ENCODE data around the gene GLB1L2. TPM values are rescaled to one million over a fixed set of nuclear protein-coding genes. Genes with fewer than 3 reads are reported as not detected.

Gene GLB1L2
- total and polyA plus RNA-seq, 10 donors: 0.29 to 1.5 (median 0.51) TPM; not detected in 1

DNA sequence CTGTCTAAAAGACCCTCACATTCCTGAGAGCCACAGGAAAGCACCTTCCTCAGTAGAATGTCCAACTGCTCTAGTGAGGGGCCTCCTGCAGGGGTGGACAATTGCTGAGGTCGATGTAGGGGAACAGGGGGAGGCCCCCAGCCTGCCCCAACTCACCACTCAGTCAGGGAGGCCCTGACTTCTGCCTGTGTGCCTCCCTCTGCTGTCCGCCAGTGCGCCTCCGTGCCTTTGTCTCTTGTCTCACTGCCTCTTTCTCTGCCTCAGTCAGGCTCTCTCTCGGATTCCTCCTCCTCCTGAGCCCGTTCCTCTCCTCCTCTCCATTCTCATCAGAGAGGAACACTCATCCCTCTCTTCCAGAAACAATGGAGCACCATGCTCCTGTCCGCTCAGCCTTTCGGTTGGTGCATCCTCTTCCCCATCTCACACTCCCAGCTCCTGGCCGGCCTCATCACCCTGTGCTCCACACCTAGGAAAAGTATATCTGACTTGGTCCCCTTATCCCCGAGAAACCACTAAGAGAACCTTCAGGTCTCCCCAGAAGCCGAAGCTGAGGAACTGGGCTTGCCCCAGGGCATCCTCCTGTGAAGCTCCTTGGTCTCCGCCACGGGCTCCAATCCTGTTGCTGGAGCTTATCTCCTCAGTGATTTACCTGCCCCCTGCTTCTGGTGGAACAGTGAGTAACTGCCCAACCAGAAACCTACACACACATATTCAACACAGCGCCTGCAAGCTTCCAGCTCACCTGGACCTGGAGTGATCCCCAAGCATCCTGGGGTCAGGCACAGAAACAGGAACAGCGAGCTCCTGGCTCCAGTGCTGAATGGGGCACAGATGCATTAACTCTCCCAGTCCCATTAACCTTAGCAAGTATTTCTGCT, 78.0 kb downstream of the GLB1L2 start:
- WGBS, 5 donors: 75 to 80% (median 78%) methylated on average over 15 of the region's 15 CpGs
- Histone ChIP-seq H3K4me3 (no peak overlapping the region), H3K27me3 (replicated peaks in 1 of 7) (peaks cover 0 to 92% (median 49%) of the 10 kb centered on the region in 7 donors), H3K4me1 (peaks cover 5 to 29% (median 23%) of the 10 kb centered on the region in 6 donors), H3K9me3 (no peaks in the 10 kb centered on the region), H3K27ac (no peak overlapping the region), H3K36me3 (no peaks in the 10 kb centered on the region)
- TF ChIP-seq POLR2A (IDR thresholded peaks at IDR 0.05): no peak
- TF ChIP-seq POLR2AphosphoS5 (IDR thresholded peaks at IDR 0.05): no peak
- TF ChIP-seq, protein P1, sequence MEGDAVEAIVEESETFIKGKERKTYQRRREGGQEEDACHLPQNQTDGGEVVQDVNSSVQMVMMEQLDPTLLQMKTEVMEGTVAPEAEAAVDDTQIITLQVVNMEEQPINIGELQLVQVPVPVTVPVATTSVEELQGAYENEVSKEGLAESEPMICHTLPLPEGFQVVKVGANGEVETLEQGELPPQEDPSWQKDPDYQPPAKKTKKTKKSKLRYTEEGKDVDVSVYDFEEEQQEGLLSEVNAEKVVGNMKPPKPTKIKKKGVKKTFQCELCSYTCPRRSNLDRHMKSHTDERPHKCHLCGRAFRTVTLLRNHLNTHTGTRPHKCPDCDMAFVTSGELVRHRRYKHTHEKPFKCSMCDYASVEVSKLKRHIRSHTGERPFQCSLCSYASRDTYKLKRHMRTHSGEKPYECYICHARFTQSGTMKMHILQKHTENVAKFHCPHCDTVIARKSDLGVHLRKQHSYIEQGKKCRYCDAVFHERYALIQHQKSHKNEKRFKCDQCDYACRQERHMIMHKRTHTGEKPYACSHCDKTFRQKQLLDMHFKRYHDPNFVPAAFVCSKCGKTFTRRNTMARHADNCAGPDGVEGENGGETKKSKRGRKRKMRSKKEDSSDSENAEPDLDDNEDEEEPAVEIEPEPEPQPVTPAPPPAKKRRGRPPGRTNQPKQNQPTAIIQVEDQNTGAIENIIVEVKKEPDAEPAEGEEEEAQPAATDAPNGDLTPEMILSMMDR (IDR thresholded peaks at IDR 0.05 in 8 of 11, conservative IDR thresholded peaks at IDR 0.05 in 3 of 11): no peak
- intact Hi-C loops (cut with DNase I; ENCODE audit: low total_unique reads): no loop called here
- DNase-seq: peak; percentile 64

DNA sequence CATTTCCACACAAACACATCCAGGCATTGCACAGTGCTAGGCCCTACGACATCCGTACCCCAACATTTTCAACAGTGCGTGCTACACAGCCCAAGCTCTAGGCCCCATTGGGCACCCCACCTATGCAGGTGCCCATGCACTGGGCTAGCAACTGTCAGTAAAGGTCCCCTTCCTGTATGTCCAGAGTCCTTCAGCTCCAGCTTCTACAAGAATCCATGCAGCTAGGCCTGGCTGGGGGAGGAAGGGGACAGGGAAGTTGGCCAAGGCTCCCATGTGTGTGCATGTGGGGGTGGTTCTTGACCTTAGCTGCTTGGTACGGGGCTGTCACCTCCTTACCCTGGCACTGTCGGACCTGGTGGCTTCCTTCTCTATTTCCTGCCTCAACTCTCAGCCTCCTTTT, 79.0 kb downstream of the GLB1L2 start:
- no peaks in the 10 kb centered on the region for H3K36me3 ChIP-seq
- TF ChIP-seq POLR2AphosphoS5 (IDR thresholded peaks at IDR 0.05): no peak
- no peak for TF ChIP-seq POLR2A (IDR thresholded peaks at IDR 0.05)
- TF ChIP-seq, protein P1 (IDR thresholded peaks at IDR 0.05 in 8 of 11, conservative IDR thresholded peaks at IDR 0.05 in 3 of 11): no peak
- H3K27ac ChIP-seq: no peak overlapping the region
- WGBS, 5 donors: 49 to 61% (median 58%) methylated on average over 5 of the region's 5 CpGs
- no peaks in the 10 kb centered on the region for H3K9me3 ChIP-seq
- peaks cover 0 to 92% (median 46%) of the 10 kb centered on the region in 7 donors for H3K27me3 ChIP-seq (replicated peaks in 1 of 7)
- peaks cover 5 to 36% (median 24%) of the 10 kb centered on the region in 6 donors for H3K4me1 ChIP-seq
- peak overlapping the region in 5 of 8 donors; percentile 22 to 72 (median 45) for H3K4me3 ChIP-seq
- intact Hi-C loops (cut with DNase I; ENCODE audit: low total_unique reads): no loop called here
- DNase-seq: no peak

DNA sequence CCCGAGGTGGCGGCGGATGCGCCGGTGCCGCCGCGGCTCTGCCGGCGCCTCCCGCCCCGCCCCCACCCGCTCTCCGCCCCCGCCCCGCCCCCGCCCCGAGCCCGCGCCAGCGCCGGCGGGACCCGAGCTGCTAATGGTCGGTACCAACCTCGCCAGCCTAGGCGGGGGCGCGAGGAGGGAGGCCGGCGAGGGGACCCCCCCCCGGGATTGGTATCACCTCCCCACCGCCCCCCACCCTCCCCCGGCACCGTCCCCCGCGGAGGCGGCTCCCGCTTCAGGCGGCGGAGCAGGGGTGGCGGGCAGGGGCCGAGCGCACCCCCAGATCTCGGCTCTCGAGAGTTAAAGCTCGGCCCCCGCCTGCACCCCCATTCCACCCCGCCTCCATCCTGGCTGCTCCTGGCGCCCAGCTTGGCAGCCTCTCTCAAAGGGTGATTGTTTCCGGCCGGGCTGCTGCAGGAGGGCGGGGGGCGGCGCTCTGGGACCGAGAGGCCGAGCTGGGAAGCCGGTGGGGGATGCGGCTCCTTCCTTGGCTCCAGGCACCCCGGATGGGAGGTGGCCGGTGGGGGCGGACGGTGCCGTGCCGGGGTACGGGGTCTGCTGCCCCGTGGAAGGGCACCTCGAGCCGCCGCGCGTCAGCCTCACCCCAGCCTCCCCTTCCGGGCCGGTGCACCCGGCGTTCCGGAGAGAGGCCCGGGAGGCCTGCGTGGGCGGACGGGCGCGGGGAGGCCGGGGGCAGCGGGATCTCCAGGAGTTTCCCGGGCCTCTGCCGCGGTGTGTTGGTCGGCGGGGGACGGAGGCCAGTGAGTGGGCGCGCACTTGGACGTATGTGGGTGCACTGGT, 80.6 kb downstream of the GLB1L2 start, which contains the start of gene B3GAT1:
Gene B3GAT1 (minus strand): TSS at position 40 of the 840 bp plus-strand sequence. CDS start 24,583 bp downstream, outside the sequence.
- Histone ChIP-seq H3K27ac (peak within 1 kb of the TSS in 2 of 8 donors; percentile 35 to 36), H3K4me3 (peak within 1 kb of the TSS; percentile 18 to 72 (median 44)), H3K9me3 (no peaks in the 10 kb centered on the region), H3K4me1 (peaks cover 5 to 37% (median 24%) of the 10 kb centered on the region in 6 donors), H3K27me3 (replicated peaks in 1 of 7) (peaks cover 0 to 92% (median 42%) of the 10 kb centered on the region in 7 donors), H3K36me3 (no peaks in the 10 kb centered on the region)
- TF ChIP-seq POLR2AphosphoS5 (IDR thresholded peaks at IDR 0.05) (no peak), POLR2A (IDR thresholded peaks at IDR 0.05) (no peak)
- TF ChIP-seq, protein P1 (IDR thresholded peaks at IDR 0.05 in 8 of 11, conservative IDR thresholded peaks at IDR 0.05 in 3 of 11): no peak
- DNase-seq: no peak
- WGBS, 5 donors: 2 to 3% (median 2%) methylated on average over 17 to 88 of the region's 94 CpGs
- intact Hi-C loops (cut with DNase I; ENCODE audit: low total_unique reads): no loop called here

Measured in spleen (tissue), 11 donors.